H1 (cell line): ENCODE data around the gene MSI2. TPM values are rescaled to one million over a fixed set of nuclear protein-coding genes. Genes with fewer than 3 reads are reported as not detected.

ENCODE experiments used
- CTCF ChIA-PET: fragments of 300-600 bp; sonication (Branson Sonifier 250); formaldehyde crosslinking; loops from one replicate; lab custom pipeline; 2021; ENCODE audit not compliant: partially characterized antibody; lab: Charles Lee
- POLR2A ChIA-PET: fragments of 300-600 bp; sonication (Branson Sonifier 250); formaldehyde crosslinking; loops from one replicate; lab custom pipeline; 2021; ENCODE audit warnings: inconsistent platforms; ENCODE audit not compliant: partially characterized antibody; lab: Charles Lee
- DNase-seq, 2 experiments: peaks; one replicate each; pipeline versions ENCODE4 v3.0.0 to v3.0.0-alpha.2; 2010 to 2022; ENCODE audit warnings: low spot score in 2 of 2, low read depth in 1 of 2, mixed read lengths in 1 of 2
- FAIRE-seq: peaks from 2 replicates; lab custom pipeline; 2011; peaks lifted over from hg19 to GRCh38; lab: Jason Lieb, UNC
- H2AFZ ChIP-seq: 2 replicates; pipeline ENCODE4 v1.8.1; 2012; ENCODE audit warnings: low read length, inconsistent platforms
- H2AK5ac ChIP-seq: 2 replicates; pipeline ENCODE4 v1.6.1; 2013; ENCODE audit warnings: low read depth, low read length
- H2BK120ac ChIP-seq: replicated peaks from 2 replicates; pipeline ENCODE3; 2013; ENCODE audit warnings: low read depth, low read length, inconsistent platforms
- H2BK12ac ChIP-seq: 2 replicates; pipeline ENCODE4 v1.6.1; 2013; ENCODE audit warnings: low read depth, low read length
- H2BK15ac ChIP-seq: 2 replicates; pipeline ENCODE4 v1.6.1; 2013; ENCODE audit warnings: low read length
- H2BK20ac ChIP-seq: 2 replicates; pipeline ENCODE4 v1.6.1; 2013; ENCODE audit warnings: low read length
- H2BK5ac ChIP-seq: 2 replicates; pipeline ENCODE4 v1.6.1; 2013; ENCODE audit warnings: low read depth, low read length
- H3K14ac ChIP-seq: 2 replicates; pipeline ENCODE4 v1.6.1; 2013; ENCODE audit warnings: inconsistent platforms; ENCODE audit not compliant: insufficient read length
- H3K18ac ChIP-seq: 2 replicates; pipeline ENCODE4 v1.6.1; 2013; ENCODE audit warnings: low read length; ENCODE audit errors: extremely low read depth
- H3K23ac ChIP-seq: 2 replicates; pipeline ENCODE4 v1.6.1; 2013; ENCODE audit warnings: inconsistent platforms; ENCODE audit not compliant: insufficient read length
- H3K23me2 ChIP-seq: 2 replicates; pipeline ENCODE4 v1.6.1; 2013; ENCODE audit warnings: low read depth, low read length
- H3K27ac ChIP-seq: 2 replicates; pipeline ENCODE4 v1.6.1; 2011; ENCODE audit warnings: low read depth, low read length, inconsistent platforms
- H3K27me3 ChIP-seq, 4 experiments: replicated peaks in 1 of 4; 1 replicate in 1 of 4; 2 replicates in 3 of 4; pipeline versions ENCODE4 v1.6.1 to v1.8.1; 2011 to 2013; ENCODE audit warnings: low read length in 3 of 4, mild to moderate bottlenecking in 3 of 4, inconsistent platforms in 2 of 4, mixed read lengths in 2 of 4, moderate library complexity in 1 of 4; ENCODE audit not compliant: control insufficient read depth in 3 of 4, insufficient read depth in 3 of 4; ENCODE audit errors: extremely low read depth in 1 of 4
- H3K36me3 ChIP-seq, 4 experiments: 2 replicates each; pipeline versions ENCODE4 v1.6.1 to v1.8.1; 2011 to 2013; ENCODE audit warnings: mild to moderate bottlenecking in 4 of 4, low read length in 3 of 4, moderate library complexity in 2 of 4, control low read depth in 1 of 4, inconsistent platforms in 1 of 4; ENCODE audit not compliant: insufficient read depth in 4 of 4, control insufficient read depth in 2 of 4
- H3K4ac ChIP-seq: replicated peaks from 2 replicates; pipeline ENCODE3; 2013; ENCODE audit warnings: low read length, low read depth, mixed read lengths, inconsistent platforms; ENCODE audit not compliant: insufficient read length
- H3K4me1 ChIP-seq, 4 experiments: replicated peaks in 1 of 4; 1 replicate in 1 of 4; 2 replicates in 3 of 4; pipeline versions ENCODE4 v1.6.1 to v1.8.1; 2011 to 2013; ENCODE audit warnings: low read length in 3 of 4, inconsistent platforms in 2 of 4, mixed read lengths in 1 of 4; ENCODE audit not compliant: insufficient read depth in 4 of 4, control insufficient read depth in 3 of 4
- H3K4me2 ChIP-seq, 2 experiments: 2 replicates each; pipeline versions ENCODE4 v1.6.1 to v1.8.1; 2011 to 2013; ENCODE audit warnings: low read depth in 2 of 2, low read length in 2 of 2, control low read depth in 1 of 2, inconsistent platforms in 1 of 2, mild to moderate bottlenecking in 1 of 2; ENCODE audit not compliant: insufficient read depth in 1 of 2
- H3K4me3 ChIP-seq, 4 experiments: fragments of 200-600, 300-600 bp in 1 of 4; sonication (generic), shearing (Covaris generic), sonication (Bioruptor Twin) in 1 of 4; 2 replicates each; pipeline versions ENCODE4 v1.5.1 to v1.8.1; 2011 to 2016; ENCODE audit warnings: low read length in 4 of 4, low read depth in 3 of 4, control low read depth in 2 of 4, inconsistent platforms in 2 of 4, mild to moderate bottlenecking in 2 of 4, mixed read lengths in 1 of 4, moderate library complexity in 1 of 4; ENCODE audit not compliant: insufficient read depth in 2 of 4; ENCODE audit errors: extremely low read depth in 1 of 4
- H3K56ac ChIP-seq: replicated peaks from 2 replicates; pipeline ENCODE3; 2013; ENCODE audit warnings: low read depth, mild to moderate bottlenecking, mixed read lengths, low read length, inconsistent platforms; ENCODE audit not compliant: insufficient read length
- H3K79me1 ChIP-seq: 2 replicates; pipeline ENCODE4 v1.6.1; 2013; ENCODE audit warnings: low read depth, low read length, control low read depth
- H3K79me2 ChIP-seq, 2 experiments: 2 replicates each; pipeline versions ENCODE4 v1.6.1 to v1.8.1; 2012 to 2013; ENCODE audit warnings: low read length in 2 of 2, mild to moderate bottlenecking in 2 of 2, inconsistent platforms in 1 of 2; ENCODE audit not compliant: insufficient read depth in 2 of 2, control insufficient read depth in 1 of 2
- H3K9ac ChIP-seq, 4 experiments: replicated peaks in 1 of 4; 1 replicate in 1 of 4; 2 replicates in 3 of 4; pipeline versions ENCODE4 v1.6.1 to v1.8.1; 2011 to 2013; ENCODE audit warnings: low read depth in 3 of 4, low read length in 3 of 4, control low read depth in 2 of 4, mild to moderate bottlenecking in 2 of 4, moderate library complexity in 2 of 4, inconsistent platforms in 1 of 4; ENCODE audit errors: extremely low read depth in 1 of 4
- H3K9me3 ChIP-seq, 2 experiments: 2 replicates each; pipeline versions ENCODE4 v1.6.1 to v1.8.1; 2012 to 2013; ENCODE audit warnings: mild to moderate bottlenecking in 2 of 2, moderate library complexity in 2 of 2, control low read depth in 1 of 2, inconsistent platforms in 1 of 2, low read depth in 1 of 2, low read length in 1 of 2, mixed read lengths in 1 of 2; ENCODE audit not compliant: insufficient read depth in 2 of 2
- H4K20me1 ChIP-seq, 2 experiments: replicated peaks in 1 of 2; 2 replicates each; pipeline versions ENCODE3 to v1.8.1; 2011 to 2013; ENCODE audit warnings: inconsistent platforms in 2 of 2, low read length in 2 of 2, mild to moderate bottlenecking in 1 of 2; ENCODE audit not compliant: insufficient read depth in 2 of 2, control insufficient read depth in 1 of 2
- H4K5ac ChIP-seq: 2 replicates; pipeline ENCODE4 v1.6.1; 2013; ENCODE audit warnings: low read length, low read depth, mixed read lengths, inconsistent platforms; ENCODE audit not compliant: insufficient read length
- H4K8ac ChIP-seq: 2 replicates; pipeline ENCODE4 v1.8.0; 2013; ENCODE audit warnings: mild to moderate bottlenecking, moderate library complexity, low read length, inconsistent platforms; ENCODE audit not compliant: insufficient read depth; ENCODE audit errors: extremely low read depth
- H4K91ac ChIP-seq: replicated peaks from 2 replicates; pipeline ENCODE3; 2013; ENCODE audit warnings: low read length, mixed read lengths, inconsistent platforms; ENCODE audit not compliant: insufficient read length
- CBX5 ChIP-seq: fragments of 300-800, 300-1000 bp; sonication (generic); IDR thresholded peaks from 2 replicates; pipeline ENCODE4 v1.7.1; 2016; ENCODE audit warnings: antibody characterized with exemption, low read length, low read depth
- MAFK ChIP-seq: IDR thresholded peaks from 2 replicates; pipeline ENCODE4 v1.6.1; 2012; ENCODE audit warnings: low read depth, mild to moderate bottlenecking, improper control_type of control experiment, low read length
- RAD21 ChIP-seq, 2 experiments: IDR thresholded peaks in 1 of 2; conservative IDR thresholded peaks in 1 of 2; 2 replicates each; pipeline ENCODE4 v1.6.1; 2011; ENCODE audit warnings: low read depth in 2 of 2, low read length in 2 of 2, improper control_type of control experiment in 1 of 2, inconsistent platforms in 1 of 2, mild to moderate bottlenecking in 1 of 2, moderate library complexity in 1 of 2
- SP2 ChIP-seq: IDR thresholded peaks from 2 replicates; pipeline ENCODE4 v1.6.1; 2012; ENCODE audit warnings: mild to moderate bottlenecking, low read length, inconsistent platforms
- WGBS, 2 experiments: shearing (Covaris generic) in 1 of 2; methylation state at CpG; one replicate each; pipeline versions ENCODE4 v1.1.6 to v1.1.7; 2013 to 2015; ENCODE audit warnings: low lambda C conversion rate in 2 of 2, mixed read lengths in 2 of 2, inconsistent platforms in 1 of 2, low coverage in 1 of 2, missing lambda C conversion rate in 1 of 2; ENCODE audit not compliant: insufficient replicate concordance in 2 of 2, insufficient coverage in 1 of 2, insufficient read length in 1 of 2; ENCODE audit errors: extremely low coverage in 1 of 2, missing lambda C conversion rate in 1 of 2; 5-methylcytosine and 5-hydroxymethylcytosine counted together
- polyA plus RNA-seq, 7 experiments: library from polyadenylated mRNA; depleted of rRNA in 3 of 7; stranded (reverse) in 5 of 7; unstranded in 2 of 7; fragments of >200 nt in 5 of 7; fragments of 200-250 nt in 2 of 7; gene quantifications; 1 replicate in 5 of 7; 2 replicates in 1 of 7; 4 replicates in 1 of 7; pipeline versions ENCODE4 v1.2.1 to v1.2.3, GENCODE V29; 2011 to 2013; ENCODE audit warnings: missing spikeins in 2 of 7, mixed read lengths in 2 of 7
- total RNA-seq: library from RNA; stranded (reverse); fragmentation: NEBNext Ultra II Directional; extraction: Animal tissue kit (Norgen Biotek cat#: 25700); gene quantifications from 2 replicates; pipeline ENCODE4 v1.2.1, GENCODE V29; 2021

Gene MSI2
- total and polyA plus RNA-seq, 2 of the 8 experiments (the other 6 are each of a cell fraction or from before 2014, with no cell fraction given), result 36.7 to 80.6 TPM

GRCh38 chr17:57563958-57564357 is 307.6 kb downstream of the MSI2 start:
- Histone ChIP-seq H3K23ac (no peak overlapping the region), H3K27ac (no peak overlapping the region), H3K9ac (no peak overlapping the region), H3K4me3 (no peak overlapping the region), H3K79me2 (no peaks in the 10 kb centered on the region), H4K20me1 (peaks cover 0 to 2% of the 10 kb centered on the region in 2 experiments), H4K8ac (no peak overlapping the region), H2BK15ac (no peak overlapping the region), H2BK20ac (no peak overlapping the region), H4K5ac (no peak overlapping the region), H3K4me1 (no peaks in the 10 kb centered on the region), H3K79me1 (no peaks in the 10 kb centered on the region; the same call in 1 of the 2 replicates), H3K36me3 (no peaks in the 10 kb centered on the region), H2BK12ac (no peak overlapping the region), H3K4ac (no peak overlapping the region), H4K91ac (no peak overlapping the region), H3K23me2 (no peaks in the 10 kb centered on the region; the same call in 1 of the 2 replicates), H3K56ac (no peak overlapping the region), H2BK120ac (no peak overlapping the region), H2AFZ (no peak overlapping the region), H3K4me2 (no peak overlapping the region), H3K9me3 (no peaks in the 10 kb centered on the region), H2BK5ac (no peak overlapping the region), H2AK5ac (no peak overlapping the region), H3K14ac (no peak overlapping the region), H3K27me3 (no peaks in the 10 kb centered on the region), H3K18ac (no peak overlapping the region)
- 89% methylated on average over 8 of the region's 8 CpGs; no CpG with 5 or more reads in 1 of the 2 experiments for WGBS, 2 experiments
- ChIA-PET CTCF (interaction anchor here (1.2 kb wide), 1 partner anchor 16 kb away, joined by 3 read pairs; no protein-coding TSS in a partner anchor), POLR2A (interaction anchor here (1.1 kb wide), 1 partner anchor 12 kb away, joined by 3 read pairs; no protein-coding TSS in a partner anchor)
- FAIRE-seq (no peak), DNase-seq (no peak)
- TF ChIP-seq RAD21 (IDR thresholded peaks at IDR 0.05 in 1 of 2, conservative IDR thresholded peaks at IDR 0.05 in 1 of 2; ENCODE audit: low read depth in 2 of 2, low read length in 2 of 2) (no peak), SP2 (no peak), MAFK (no peak), CBX5 (no peak)
